Sigmoid colon (tissue), 7 donors: ENCODE data around the gene HERC4. TPM values are rescaled to one million over a fixed set of nuclear protein-coding genes. Genes with fewer than 3 reads are reported as not detected.

Experiments used
- DNase-seq: peaks from one replicate; pipeline ENCODE4 v3.0.0-alpha.2; 2019
- H3K27ac ChIP-seq, 4 donors: fragments of 200-600 bp; sonication (generic); one replicate each; pipeline ENCODE4 v1.5.1; 2016 to 2019; ENCODE audit warnings: mild to moderate bottlenecking in 1 of 4
- H3K27me3 ChIP-seq, 3 donors: fragments of 200-600 bp; sonication (generic); one replicate each; pipeline ENCODE4 v1.5.1; 2019; ENCODE audit warnings: mild to moderate bottlenecking in 1 of 3
- H3K36me3 ChIP-seq, 4 donors: fragments of 200-600 bp; sonication (generic); one replicate each; pipeline ENCODE4 v1.5.1; 2016 to 2019
- H3K4me1 ChIP-seq, 4 donors: fragments of 200-600 bp; sonication (generic); one replicate each; pipeline ENCODE4 v1.5.1; 2017 to 2019
- H3K4me3 ChIP-seq, 4 donors: fragments of 200-600 bp; sonication (generic); one replicate each; pipeline ENCODE4 v1.5.1; 2017 to 2019; ENCODE audit warnings: mild to moderate bottlenecking in 2 of 4, moderate library complexity in 1 of 4
- H3K9me3 ChIP-seq, 4 donors: fragments of 200-600 bp in 3 of 4; sonication (generic) in 3 of 4; one replicate each; pipeline versions ENCODE4 v1.5.1 to v1.6.1; 2013 to 2019
- EP300 ChIP-seq, 4 donors: sonication (generic); formaldehyde crosslinking; IDR thresholded peaks; one replicate each; pipeline ENCODE4 v1.6.1; 2017; ENCODE audit warnings: antibody characterized with exemption in 4 of 4
- POLR2A ChIP-seq, 2 donors: fragments of 450-650 bp; IDR thresholded peaks; one replicate each; pipeline ENCODE4 v1.6.1; 2016; ENCODE audit warnings: antibody characterized with exemption in 2 of 2, mild to moderate bottlenecking in 2 of 2, moderate library complexity in 2 of 2
- POLR2AphosphoS5 ChIP-seq, 4 donors: sonication (generic); formaldehyde crosslinking; IDR thresholded peaks; one replicate each; pipeline ENCODE4 v1.6.1; 2017; ENCODE audit warnings: antibody characterized with exemption in 4 of 4
- WGBS, 2 donors: extraction: QIAGEN DNeasy Blood & Tissue Kit; methylation state at CpG; one replicate each; pipeline ENCODE4 v1.1.7; 2013; 5-methylcytosine and 5-hydroxymethylcytosine counted together
- intact Hi-C: fragments of 100-400 bp; cut with DNase I; formaldehyde crosslinking; loops from one replicate; pipeline ENCODE4 v1.15.1; 2023
- polyA plus RNA-seq, 3 donors: library from polyadenylated mRNA; stranded (reverse); fragments of 200-250 nt; gene quantifications; one replicate each; pipeline ENCODE4 v1.2.3, GENCODE V29; 2013
- total RNA-seq, 4 donors: library from RNA; depleted of rRNA; stranded (reverse); fragments of >200 nt; gene quantifications; one replicate each; pipeline ENCODE4 v1.1.0, GENCODE V29; 2016
- TF ChIP-seq, protein P1 (sequence below), 4 experiments: fragments of 450-650 bp in 3 of 4; fragments of 200-600 bp in 1 of 4; IDR thresholded peaks; one replicate each; pipeline ENCODE4 v1.5.1; 2016 to 2019; ENCODE audit warnings: antibody characterized with exemption in 4 of 4, mild to moderate bottlenecking in 3 of 4, moderate library complexity in 2 of 4
- donor health status: healthy with polysubstance abuse.
- donor health status: Bipolar disorder and iron deficiency.
- donor health status: healthy.

Gene HERC4
- total and polyA plus RNA-seq, 7 donors: 15.0 to 54.3 (median 49.2) TPM

DNA sequence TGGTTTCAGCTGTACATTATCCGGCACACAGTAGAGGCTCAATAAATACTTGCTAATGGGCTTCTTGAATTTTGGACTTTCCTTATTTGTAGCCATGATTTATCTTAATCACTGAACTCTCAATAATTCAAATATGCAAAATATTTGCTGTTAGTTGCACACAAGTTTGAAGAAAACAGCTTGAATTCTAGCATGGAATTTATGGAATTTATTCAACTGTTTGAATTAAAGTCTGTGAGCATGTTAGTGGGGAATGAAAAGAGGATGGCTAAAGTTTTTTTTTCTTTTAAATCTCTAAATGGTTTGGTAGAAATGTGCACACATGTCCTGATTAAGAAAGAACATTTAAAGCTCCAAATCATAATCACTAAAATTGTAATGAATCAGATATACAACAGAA lies 148.1 kb downstream of the HERC4 start:
- WGBS, 2 donors: 97 to 99% methylated on average over 1 of the region's 1 CpG

DNA sequence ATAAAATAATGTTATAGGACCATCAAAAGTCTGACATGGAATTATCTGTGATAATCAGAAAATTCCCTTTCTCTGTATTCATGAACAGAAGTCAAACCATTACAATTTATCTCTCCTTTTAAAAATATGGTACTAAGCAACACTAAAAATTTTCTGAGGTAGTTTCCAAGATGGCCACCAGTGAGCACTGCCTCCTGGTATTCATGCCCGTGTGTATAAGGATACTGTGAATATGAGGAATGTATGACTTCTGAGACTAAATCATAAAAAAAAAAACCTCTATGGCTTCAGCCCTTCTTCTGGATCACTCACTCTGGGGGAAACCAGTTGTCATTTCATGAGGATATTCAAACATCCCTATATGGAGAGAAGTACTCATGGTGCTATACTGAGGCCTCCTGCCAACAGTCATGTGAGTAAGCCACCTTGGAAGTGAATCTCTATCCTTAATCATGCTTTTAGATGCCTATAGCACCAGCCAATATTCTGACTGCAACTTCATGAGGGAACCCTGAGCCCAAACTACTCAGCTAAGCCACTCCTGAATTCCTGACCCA lies 149.6 kb downstream of the HERC4 start:
- Histone ChIP-seq H3K4me1 (peaks cover 0 to 4% (median 0%) of the 10 kb centered on the region in 4 donors), H3K36me3 (peaks cover 0 to 53% (median 4%) of the 10 kb centered on the region in 4 donors), H3K9me3 (no peaks in the 10 kb centered on the region), H3K27ac (no peak overlapping the region), H3K4me3 (no peak overlapping the region), H3K27me3 (no peaks in the 10 kb centered on the region)
- TF ChIP-seq POLR2AphosphoS5 (IDR thresholded peaks at IDR 0.05): no peak
- TF ChIP-seq POLR2A (IDR thresholded peaks at IDR 0.05): no peak
- no peak for TF ChIP-seq EP300 (IDR thresholded peaks at IDR 0.05)
- TF ChIP-seq, protein P1, sequence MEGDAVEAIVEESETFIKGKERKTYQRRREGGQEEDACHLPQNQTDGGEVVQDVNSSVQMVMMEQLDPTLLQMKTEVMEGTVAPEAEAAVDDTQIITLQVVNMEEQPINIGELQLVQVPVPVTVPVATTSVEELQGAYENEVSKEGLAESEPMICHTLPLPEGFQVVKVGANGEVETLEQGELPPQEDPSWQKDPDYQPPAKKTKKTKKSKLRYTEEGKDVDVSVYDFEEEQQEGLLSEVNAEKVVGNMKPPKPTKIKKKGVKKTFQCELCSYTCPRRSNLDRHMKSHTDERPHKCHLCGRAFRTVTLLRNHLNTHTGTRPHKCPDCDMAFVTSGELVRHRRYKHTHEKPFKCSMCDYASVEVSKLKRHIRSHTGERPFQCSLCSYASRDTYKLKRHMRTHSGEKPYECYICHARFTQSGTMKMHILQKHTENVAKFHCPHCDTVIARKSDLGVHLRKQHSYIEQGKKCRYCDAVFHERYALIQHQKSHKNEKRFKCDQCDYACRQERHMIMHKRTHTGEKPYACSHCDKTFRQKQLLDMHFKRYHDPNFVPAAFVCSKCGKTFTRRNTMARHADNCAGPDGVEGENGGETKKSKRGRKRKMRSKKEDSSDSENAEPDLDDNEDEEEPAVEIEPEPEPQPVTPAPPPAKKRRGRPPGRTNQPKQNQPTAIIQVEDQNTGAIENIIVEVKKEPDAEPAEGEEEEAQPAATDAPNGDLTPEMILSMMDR (IDR thresholded peaks at IDR 0.05): no peak
- 89 to 96% methylated on average over 1 of the region's 1 CpG for WGBS, 2 donors
- DNase-seq: no peak
- intact Hi-C loops: no loop called here

More for the DNA sequence above, 148.1 kb downstream of the HERC4 start:
- no peak overlapping the region for H3K4me3 ChIP-seq
- DNase-seq: no peak
- no peaks in the 10 kb centered on the region for H3K9me3 ChIP-seq
- peaks cover 5 to 67% (median 13%) of the 10 kb centered on the region in 4 donors for H3K36me3 ChIP-seq
- H3K4me1 ChIP-seq: peaks cover 0 to 4% (median 0%) of the 10 kb centered on the region in 4 donors
- intact Hi-C loops: no loop called here
- no peak overlapping the region for H3K27ac ChIP-seq
- H3K27me3 ChIP-seq: no peaks in the 10 kb centered on the region
- TF ChIP-seq, protein P1 (IDR thresholded peaks at IDR 0.05): no peak
- TF ChIP-seq POLR2A (IDR thresholded peaks at IDR 0.05) (no peak), POLR2AphosphoS5 (IDR thresholded peaks at IDR 0.05) (no peak), EP300 (IDR thresholded peaks at IDR 0.05) (no peak)

DNA sequence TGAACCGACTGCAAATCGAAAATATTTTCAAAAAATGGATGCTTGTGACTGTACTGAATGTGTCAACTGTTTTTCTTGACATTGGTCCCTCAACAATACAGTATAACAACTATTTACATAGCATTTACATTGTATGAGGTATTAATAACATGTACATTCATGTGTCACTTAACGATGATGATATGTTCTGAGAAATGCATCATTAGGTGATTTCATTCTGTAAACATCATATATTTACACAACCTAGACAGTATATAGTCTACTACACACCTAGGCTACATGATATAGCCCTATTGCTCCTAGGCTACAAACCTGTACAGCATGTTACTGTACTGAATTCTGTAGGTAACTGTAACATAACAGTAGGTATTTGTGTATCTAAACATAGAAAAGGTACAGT lies 150.9 kb downstream of the HERC4 start:
- DNase-seq: no peak
- H3K27ac ChIP-seq: no peak overlapping the region
- no peak overlapping the region for H3K4me3 ChIP-seq
- no peaks in the 10 kb centered on the region for H3K9me3 ChIP-seq
- TF ChIP-seq POLR2AphosphoS5 (IDR thresholded peaks at IDR 0.05) (no peak), POLR2A (IDR thresholded peaks at IDR 0.05) (no peak), EP300 (IDR thresholded peaks at IDR 0.05) (no peak)
- TF ChIP-seq, protein P1 (IDR thresholded peaks at IDR 0.05): no peak
- intact Hi-C loops: no loop called here
- peaks cover 0 to 4% (median 0%) of the 10 kb centered on the region in 4 donors for H3K4me1 ChIP-seq
- 90 to 95% methylated on average over 3 of the region's 3 CpGs for WGBS, 2 donors
- H3K27me3 ChIP-seq: no peaks in the 10 kb centered on the region
- H3K36me3 ChIP-seq: peaks cover 0 to 39% (median 4%) of the 10 kb centered on the region in 4 donors

DNA sequence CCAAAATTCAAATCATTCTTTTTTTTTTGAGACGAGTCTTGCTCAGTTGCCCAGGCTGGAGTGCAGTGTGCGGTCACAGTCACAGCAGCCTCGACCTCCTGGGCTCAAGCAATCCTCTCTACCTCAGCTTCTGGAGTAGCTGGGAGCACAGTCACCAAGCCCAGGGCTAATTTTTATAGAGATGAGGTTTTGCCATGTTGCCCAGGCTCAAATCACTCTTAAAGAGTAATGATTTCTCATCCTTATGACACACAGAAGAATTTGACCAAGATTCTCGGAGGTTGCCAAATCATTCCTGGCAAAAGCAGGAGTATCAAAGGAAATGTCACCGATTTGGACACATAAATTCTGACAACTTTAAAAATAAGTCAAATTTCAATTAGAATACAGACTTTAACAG lies 151.5 kb downstream of the HERC4 start:
- Histone ChIP-seq H3K9me3 (no peaks in the 10 kb centered on the region), H3K36me3 (peaks cover 0 to 41% (median 3%) of the 10 kb centered on the region in 4 donors), H3K27me3 (no peaks in the 10 kb centered on the region), H3K27ac (no peak overlapping the region), H3K4me1 (peaks cover 0 to 4% (median 0%) of the 10 kb centered on the region in 4 donors), H3K4me3 (no peak overlapping the region)
- DNase-seq: no peak
- 96 to 98% methylated on average over 5 of the region's 5 CpGs for whole genome bisulfite sequencing, 2 donors
- no peak for TF ChIP-seq POLR2A (IDR thresholded peaks at IDR 0.05)
- TF ChIP-seq POLR2AphosphoS5 (IDR thresholded peaks at IDR 0.05): no peak
- intact Hi-C loops: no loop called here

DNA sequence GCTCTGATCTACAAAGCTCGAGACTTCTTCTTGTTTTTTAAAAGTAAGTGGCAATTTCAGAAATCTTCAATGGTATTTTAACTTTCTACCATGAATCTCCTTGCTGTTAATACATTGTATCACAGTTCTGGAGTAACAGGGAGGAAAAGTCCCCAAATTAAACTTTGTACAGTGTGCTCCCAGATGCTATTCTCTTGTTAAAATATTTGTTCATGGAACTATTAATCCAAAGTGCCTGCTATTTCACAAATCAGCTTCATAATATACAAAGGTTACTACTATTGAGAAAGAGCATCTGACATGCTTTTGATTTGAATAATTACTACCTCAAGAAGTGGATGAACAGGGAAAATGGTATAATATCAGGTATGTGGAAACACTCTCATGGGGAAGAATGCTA lies 154.0 kb downstream of the HERC4 start:
- peaks cover 0 to 46% (median 8%) of the 10 kb centered on the region in 4 donors for H3K36me3 ChIP-seq
- no peak overlapping the region for H3K4me3 ChIP-seq
- intact Hi-C loops: no loop called here
- H3K4me1 ChIP-seq: peaks cover 0 to 4% (median 0%) of the 10 kb centered on the region in 4 donors
- no peak overlapping the region for H3K27ac ChIP-seq
- DNase-seq: no peak
- TF ChIP-seq EP300 (IDR thresholded peaks at IDR 0.05): no peak
- TF ChIP-seq POLR2A (IDR thresholded peaks at IDR 0.05): no peak
- TF ChIP-seq, protein P1 (IDR thresholded peaks at IDR 0.05): no peak
- TF ChIP-seq POLR2AphosphoS5 (IDR thresholded peaks at IDR 0.05): no peak
- H3K9me3 ChIP-seq: no peaks in the 10 kb centered on the region
- H3K27me3 ChIP-seq: no peaks in the 10 kb centered on the region
- 91 to 94% methylated on average over 1 of the region's 1 CpG for WGBS, 2 donors
